Natural killer cell (primary cell): Measurements from ENCODE around the gene SIGLEC15. TPM values are rescaled to one million over a fixed set of nuclear protein-coding genes. Genes with fewer than 3 reads are reported as not detected.

Experiments used
- ATAC-seq, 3 donors: fragments of 150-1000 bp in 2 of 3; fragments of 200-7000 bp in 1 of 3; cut with Tn5 transposase; 1 replicate in 1 of 3; 2 replicates in 2 of 3; pipeline ENCODE4 v1.10.0; 2021; ENCODE audit warnings: mild to moderate bottlenecking in 2 of 3, moderate library complexity in 2 of 3
- DNase-seq, 2 donors: peaks; one replicate each; pipeline versions ENCODE4 v3.0.0 to v3.0.0-alpha.2; 2013 to 2021; ENCODE audit warnings: mixed read lengths in 1 of 2
- H3K27ac ChIP-seq: one replicate; pipeline ENCODE4 v1.5.1; 2013; ENCODE audit warnings: mild to moderate bottlenecking, low read length
- H3K27me3 ChIP-seq: one replicate; pipeline ENCODE4 v1.6.1; 2013; ENCODE audit warnings: low read length; ENCODE audit not compliant: control insufficient read depth, insufficient read depth
- H3K36me3 ChIP-seq: one replicate; pipeline ENCODE4 v1.6.1; 2013; ENCODE audit warnings: low read length; ENCODE audit not compliant: control insufficient read depth, insufficient read depth
- H3K4me1 ChIP-seq: one replicate; pipeline ENCODE4 v1.6.1; 2013; ENCODE audit warnings: low read length; ENCODE audit not compliant: control insufficient read depth, insufficient read depth
- H3K4me3 ChIP-seq: one replicate; pipeline ENCODE4 v1.5.1; 2013; ENCODE audit warnings: low read length
- H3K9me3 ChIP-seq: one replicate; pipeline ENCODE4 v1.6.1; 2013; ENCODE audit warnings: low read length; ENCODE audit not compliant: control insufficient read depth, insufficient read depth
- H3K27ac Mint-ChIP-seq, 2 donors: one replicate each; pipeline ENCODE4 v1.8.0; 2022; ENCODE audit warnings: mild to moderate bottlenecking in 2 of 2, mixed read lengths in 2 of 2, moderate library complexity in 1 of 2
- H3K27me3 Mint-ChIP-seq, 2 donors: one replicate each; pipeline ENCODE4 v1.8.0; 2022; ENCODE audit warnings: low read depth in 2 of 2, mixed read lengths in 2 of 2
- H3K36me3 Mint-ChIP-seq: one replicate; pipeline ENCODE4 v1.8.0; 2022; ENCODE audit warnings: mixed read lengths
- H3K4me1 Mint-ChIP-seq, 2 donors: one replicate each; pipeline ENCODE4 v1.8.0; 2022; ENCODE audit warnings: mixed read lengths in 2 of 2
- H3K4me3 Mint-ChIP-seq: one replicate; pipeline ENCODE4 v1.8.0; 2022; ENCODE audit warnings: mild to moderate bottlenecking, moderate library complexity, mixed read lengths
- H3K9me3 Mint-ChIP-seq, 2 donors: one replicate each; pipeline ENCODE4 v1.8.0; 2022; ENCODE audit warnings: mixed read lengths in 2 of 2
- WGBS: methylation state at CpG from one replicate; pipeline ENCODE4 v1.1.7; 2013; ENCODE audit warnings: missing lambda C conversion rate; ENCODE audit not compliant: insufficient coverage; 5-methylcytosine and 5-hydroxymethylcytosine counted together
- intact Hi-C: fragments of 100-400 bp; cut with micrococcal nuclease; formaldehyde crosslinking; loops from one replicate; pipeline ENCODE4 v1.14.2; 2022
- total RNA-seq, 4 donors: library from RNA; stranded (reverse); fragments of 120-200 nt in 1 of 4; gene quantifications; one replicate each; pipeline versions ENCODE4 v1.2.3 to v1.2.4, GENCODE V29; 2013 to 2022
- TF ChIP-seq, protein P1 (sequence below): fragments of 200-600 bp; IDR thresholded peaks from one replicate; pipeline ENCODE4 v1.8.0; 2022; ENCODE audit warnings: antibody characterized with exemption

SIGLEC15 gene
- total RNA-seq, 3 donors from 2014 or later (not counting 1 experiment from before 2014, with no cell fraction given) = not detected

DNA sequence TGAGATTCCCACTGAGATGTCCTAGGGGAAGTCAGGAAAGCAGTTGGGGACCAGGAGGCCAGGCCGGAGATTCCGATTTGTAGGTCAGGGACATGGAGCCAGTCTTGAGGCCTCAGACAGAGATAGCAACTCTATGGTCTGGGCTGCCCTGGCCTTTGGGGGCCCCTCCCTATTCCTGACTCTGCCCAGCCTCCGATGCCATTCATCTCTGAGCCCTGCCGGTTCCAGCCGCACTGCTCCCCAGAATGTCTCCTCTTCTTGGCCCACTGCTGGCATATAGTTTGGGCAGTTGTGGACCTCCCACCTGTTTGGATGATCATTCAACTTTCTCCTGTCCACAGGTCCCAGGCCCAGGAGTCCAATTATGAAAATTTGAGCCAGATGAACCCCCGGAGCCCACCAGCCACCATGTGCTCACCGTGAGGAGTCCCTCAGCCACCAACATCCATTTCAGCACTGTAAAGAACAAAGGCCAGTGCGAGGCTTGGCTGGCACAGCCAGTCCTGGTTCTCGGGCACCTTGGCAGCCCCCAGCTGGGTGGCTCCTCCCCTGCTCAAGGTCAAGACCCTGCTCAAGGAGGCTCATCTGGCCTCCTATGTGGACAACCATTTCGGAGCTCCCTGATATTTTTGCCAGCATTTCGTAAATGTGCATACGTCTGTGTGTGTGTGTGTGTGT, 16.4 kb downstream of the SIGLEC15 start:
- Histone ChIP-seq H3K4me1 (peaks cover 11% of the 10 kb centered on the region), H3K4me3 (no peak overlapping the region), H3K36me3 (no peaks in the 10 kb centered on the region), H3K27ac (no peak overlapping the region), H3K27me3 (peaks cover 18% of the 10 kb centered on the region), H3K9me3 (no peaks in the 10 kb centered on the region)
- intact Hi-C loops = no loop called here
- TF ChIP-seq, protein P1, sequence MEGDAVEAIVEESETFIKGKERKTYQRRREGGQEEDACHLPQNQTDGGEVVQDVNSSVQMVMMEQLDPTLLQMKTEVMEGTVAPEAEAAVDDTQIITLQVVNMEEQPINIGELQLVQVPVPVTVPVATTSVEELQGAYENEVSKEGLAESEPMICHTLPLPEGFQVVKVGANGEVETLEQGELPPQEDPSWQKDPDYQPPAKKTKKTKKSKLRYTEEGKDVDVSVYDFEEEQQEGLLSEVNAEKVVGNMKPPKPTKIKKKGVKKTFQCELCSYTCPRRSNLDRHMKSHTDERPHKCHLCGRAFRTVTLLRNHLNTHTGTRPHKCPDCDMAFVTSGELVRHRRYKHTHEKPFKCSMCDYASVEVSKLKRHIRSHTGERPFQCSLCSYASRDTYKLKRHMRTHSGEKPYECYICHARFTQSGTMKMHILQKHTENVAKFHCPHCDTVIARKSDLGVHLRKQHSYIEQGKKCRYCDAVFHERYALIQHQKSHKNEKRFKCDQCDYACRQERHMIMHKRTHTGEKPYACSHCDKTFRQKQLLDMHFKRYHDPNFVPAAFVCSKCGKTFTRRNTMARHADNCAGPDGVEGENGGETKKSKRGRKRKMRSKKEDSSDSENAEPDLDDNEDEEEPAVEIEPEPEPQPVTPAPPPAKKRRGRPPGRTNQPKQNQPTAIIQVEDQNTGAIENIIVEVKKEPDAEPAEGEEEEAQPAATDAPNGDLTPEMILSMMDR = no peak
- H3K4me3 Mint-ChIP-seq = no peak overlapping the region
- peaks cover 5 to 19% of the 10 kb centered on the region in 2 donors for H3K27me3 Mint-ChIP-seq
- no peaks in the 10 kb centered on the region for H3K36me3 Mint-ChIP-seq
- H3K9me3 Mint-ChIP-seq = no peaks in the 10 kb centered on the region
- no peak for DNase-seq
- H3K4me1 Mint-ChIP-seq = peaks cover 19 to 22% of the 10 kb centered on the region in 2 donors
- H3K27ac Mint-ChIP-seq = no peak overlapping the region
- WGBS = 94% methylated on average over 12 of the region's 12 CpGs
- no peak for ATAC-seq

DNA sequence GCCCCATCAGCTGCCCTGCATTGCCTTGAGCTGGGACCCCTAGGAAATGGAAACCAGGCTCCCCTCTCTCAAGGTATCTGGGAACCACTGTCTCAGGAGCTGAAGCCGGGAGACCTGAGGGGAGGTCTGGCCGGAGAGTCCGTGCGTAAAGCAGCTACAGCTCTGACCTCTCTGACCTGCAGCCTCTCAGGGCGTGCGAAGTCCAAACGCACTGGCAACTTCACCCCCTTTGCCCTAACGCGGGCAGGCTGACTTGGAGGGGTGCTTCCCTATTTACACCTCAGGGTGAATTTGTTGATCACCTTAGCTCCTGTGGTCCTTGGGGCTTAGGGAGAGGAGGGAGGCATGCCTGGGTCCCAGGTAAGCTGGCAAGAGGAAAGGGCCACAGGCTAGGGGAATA, 17.5 kb downstream of the SIGLEC15 start:
- H3K9me3 Mint-ChIP-seq = no peaks in the 10 kb centered on the region
- WGBS = 93% methylated on average over 9 of the region's 9 CpGs
- peaks cover 5 to 16% of the 10 kb centered on the region in 2 donors for H3K27me3 Mint-ChIP-seq
- H3K27ac Mint-ChIP-seq = no peak overlapping the region
- ATAC-seq (no peak), DNase-seq (no peak)
- H3K4me1 Mint-ChIP-seq = peaks cover 19 to 26% of the 10 kb centered on the region in 2 donors
- H3K4me3 ChIP-seq = no peak overlapping the region
- H3K36me3 Mint-ChIP-seq = no peaks in the 10 kb centered on the region
- H3K36me3 ChIP-seq = no peaks in the 10 kb centered on the region
- no peak overlapping the region for H3K27ac ChIP-seq
- TF ChIP-seq, protein P1 = no peak
- H3K4me3 Mint-ChIP-seq = no peak overlapping the region
- H3K9me3 ChIP-seq = no peaks in the 10 kb centered on the region
- H3K4me1 ChIP-seq = peaks cover 5% of the 10 kb centered on the region
- H3K27me3 ChIP-seq = peaks cover 13% of the 10 kb centered on the region
- intact Hi-C loops = no loop called here

DNA sequence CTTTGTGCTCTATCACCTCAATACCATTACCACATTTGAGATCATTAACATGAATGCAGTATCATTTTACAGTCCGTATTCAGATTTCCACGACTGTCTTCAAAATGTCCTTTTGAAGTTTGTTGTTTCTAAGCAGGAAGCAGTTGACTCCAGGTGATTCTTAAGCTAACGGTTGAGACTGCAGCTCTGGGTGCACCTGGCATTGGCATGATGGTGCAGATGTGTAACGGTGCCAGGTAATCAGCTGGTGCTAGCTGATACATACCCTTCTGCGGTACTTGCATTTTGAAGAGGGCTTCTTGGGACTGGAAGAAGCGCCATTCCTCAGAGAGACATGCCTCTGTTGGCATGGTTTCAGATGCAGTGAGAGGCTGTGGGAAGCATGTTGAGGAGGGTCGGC, 19.5 kb downstream of the SIGLEC15 start:
- TF ChIP-seq, protein P1 = no peak
- Mint-ChIP-seq H3K27me3 (no peaks in the 10 kb centered on the region), H3K27ac (peak overlapping the region in 1 of 2 donors; percentile 39), H3K4me3 (no peak overlapping the region), H3K9me3 (no peaks in the 10 kb centered on the region), H3K4me1 (peaks cover 7 to 18% of the 10 kb centered on the region in 2 donors), H3K36me3 (no peaks in the 10 kb centered on the region)
- Histone ChIP-seq H3K4me1 (no peaks in the 10 kb centered on the region), H3K36me3 (peaks cover 6% of the 10 kb centered on the region), H3K27me3 (no peaks in the 10 kb centered on the region), H3K4me3 (no peak overlapping the region), H3K27ac (no peak overlapping the region), H3K9me3 (no peaks in the 10 kb centered on the region)
- DNase-seq (no peak), ATAC-seq (no peak)
- intact Hi-C loops = no loop called here
- WGBS = 84% methylated on average over 7 of the region's 7 CpGs

DNA sequence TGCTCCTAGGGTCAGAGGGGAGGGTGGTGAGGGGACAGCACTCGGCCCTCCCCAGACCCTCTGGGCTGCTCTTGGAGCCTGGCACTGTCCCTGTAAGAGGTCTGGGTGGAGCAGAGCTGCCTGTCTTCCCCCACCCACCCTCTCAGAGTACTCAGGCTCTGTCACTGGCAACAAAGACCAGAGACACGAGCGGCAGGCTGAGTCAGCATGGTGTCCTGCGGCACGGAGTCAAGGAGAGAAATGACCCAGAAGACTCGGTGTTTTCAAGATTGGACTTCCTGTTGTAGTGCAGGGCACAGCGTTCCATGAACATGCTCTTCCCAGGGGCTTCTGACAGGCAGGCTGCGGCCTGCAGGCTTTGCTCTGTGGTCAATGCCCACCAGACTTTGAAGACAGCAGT, 19.9 kb downstream of the SIGLEC15 start:
- H3K27ac ChIP-seq = no peak overlapping the region
- no peaks in the 10 kb centered on the region for H3K27me3 ChIP-seq
- H3K4me1 ChIP-seq = no peaks in the 10 kb centered on the region
- H3K9me3 Mint-ChIP-seq = no peaks in the 10 kb centered on the region
- no peaks in the 10 kb centered on the region for H3K9me3 ChIP-seq
- H3K36me3 ChIP-seq = peaks cover 6% of the 10 kb centered on the region
- H3K36me3 Mint-ChIP-seq = no peaks in the 10 kb centered on the region
- TF ChIP-seq, protein P1 = no peak
- H3K27me3 Mint-ChIP-seq = no peaks in the 10 kb centered on the region
- no peak overlapping the region for H3K4me3 Mint-ChIP-seq
- DNase-seq (no peak), ATAC-seq (no peak)
- peak overlapping the region; percentile 24 to 63 for H3K27ac Mint-ChIP-seq
- intact Hi-C loops = no loop called here
- peaks cover 7 to 18% of the 10 kb centered on the region in 2 donors for H3K4me1 Mint-ChIP-seq
- no peak overlapping the region for H3K4me3 ChIP-seq
- 80% methylated on average over 8 of the region's 8 CpGs for WGBS
